Measurements from ENCODE around the gene CTAGE9.
"Not testable (repeated sequence)": the region's sequence is repeated elsewhere in the genome, so short reads cannot be mapped to it uniquely, and the experiment has no call there.

Gene CTAGE9

GRCh38 chr6:131727868-131728267, 17.1 kb upstream of the CTAGE9 start:
- no peak for DNase-seq

DNA sequence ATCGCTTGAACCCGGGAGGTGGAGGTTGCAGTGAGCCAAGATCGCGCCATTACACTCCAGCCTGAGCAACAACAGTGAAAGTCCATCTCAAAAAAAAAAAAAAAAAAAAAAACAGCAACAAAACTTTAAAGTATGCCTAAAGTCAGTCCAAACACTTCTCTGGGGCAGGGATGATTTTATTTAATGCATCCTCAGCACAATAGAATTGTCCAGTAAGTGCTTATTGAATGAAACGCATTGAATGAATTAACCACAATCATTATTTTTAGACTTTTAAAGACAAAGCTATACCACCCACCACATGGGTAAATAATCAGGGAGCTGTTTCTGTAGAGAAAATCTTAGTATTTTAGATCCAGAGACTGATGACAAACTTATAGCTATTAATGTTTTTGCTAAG, 16.6 kb upstream of the CTAGE9 start:
- DNase-seq = no peak

GRCh38 chr6:131724114-131724513, 13.3 kb upstream of the CTAGE9 start:
- peak; percentile 4 for DNase-seq

GRCh38 chr6:131721161-131721560, 10.3 kb upstream of the CTAGE9 start:
- no peak for DNase-seq

DNA sequence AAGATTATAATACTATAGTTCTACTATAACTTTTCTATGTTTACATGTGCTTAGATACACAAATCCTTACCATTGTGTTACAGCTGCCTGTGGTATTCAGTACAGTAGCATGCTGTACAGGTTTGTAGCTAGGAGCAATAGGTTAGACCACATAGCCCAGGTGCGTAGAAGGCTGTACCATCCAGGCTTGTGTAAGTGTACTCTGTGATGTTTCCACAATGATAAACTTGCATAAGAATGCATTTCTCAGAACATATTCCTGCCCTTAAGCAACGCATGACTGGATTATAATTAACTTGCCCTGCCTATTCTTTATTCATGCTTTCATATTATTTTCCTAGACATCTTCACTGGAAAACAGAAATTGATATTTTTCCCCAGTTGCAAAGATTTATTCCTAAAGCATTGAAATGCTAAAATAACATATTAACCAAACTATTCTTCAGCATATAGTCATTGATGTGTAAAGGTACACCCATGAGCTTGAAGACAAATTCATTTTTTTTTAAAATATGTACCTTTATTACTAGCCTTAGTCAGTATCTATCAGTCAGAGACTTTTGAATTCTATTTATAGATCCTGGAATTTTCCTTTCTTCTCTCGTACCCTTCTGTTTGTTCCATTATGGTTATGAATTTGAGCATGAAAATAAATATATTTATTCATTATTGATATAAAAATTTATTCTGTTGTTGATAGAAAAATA, 7.2 kb upstream of the CTAGE9 start:
- DNase-seq = no peak

DNA sequence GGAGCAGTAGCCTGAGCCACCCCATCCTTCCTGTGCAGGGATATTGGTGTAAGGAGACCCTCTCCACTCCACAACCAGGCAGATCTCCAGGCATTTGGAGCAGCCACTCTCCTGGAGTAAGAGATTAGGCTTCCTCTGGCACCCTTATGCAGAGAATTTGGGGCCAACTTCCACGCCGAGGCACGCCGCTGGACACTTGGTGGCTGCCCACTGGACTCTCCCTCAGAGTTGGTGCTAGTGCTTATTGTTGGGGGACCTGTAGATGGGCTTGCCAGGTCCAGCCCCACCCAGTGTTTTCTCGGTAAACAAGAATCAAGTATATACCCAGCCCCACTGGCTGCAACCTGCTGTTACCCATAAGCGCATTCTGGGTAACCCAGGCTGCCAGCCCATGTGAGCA, 4.8 kb upstream of the CTAGE9 start:
- DNase-seq = not testable (repeated sequence)

- DNase-seq = not testable (repeated sequence)
Measured at GRCh38 chr6:131703905-131704304, 6.9 kb downstream of the CTAGE9 start.

DNA sequence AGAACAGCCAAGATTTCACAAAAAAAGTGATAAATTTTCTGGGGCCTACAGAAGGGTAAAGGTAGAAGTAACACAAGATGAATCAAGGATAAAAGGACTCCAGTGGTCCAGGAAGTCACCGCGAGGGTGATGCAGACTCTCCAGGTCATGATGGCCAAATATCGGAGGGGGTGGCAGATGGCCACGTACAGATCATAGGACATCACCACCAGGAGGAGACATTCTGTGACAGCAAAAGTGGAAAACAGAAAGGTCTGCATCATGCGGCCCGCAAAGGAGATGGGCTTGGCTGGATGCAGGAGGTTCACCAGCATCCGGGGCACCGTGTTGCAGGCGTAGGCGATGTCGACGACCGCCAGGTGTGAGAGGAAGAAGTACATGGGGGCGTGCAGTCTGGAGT, 10.0 kb downstream of the CTAGE9 start:
- not testable (repeated sequence) for DNase-seq

GRCh38 chr6:131696956-131697355, 13.9 kb downstream of the CTAGE9 start:
- no peak for DNase-seq

DNA sequence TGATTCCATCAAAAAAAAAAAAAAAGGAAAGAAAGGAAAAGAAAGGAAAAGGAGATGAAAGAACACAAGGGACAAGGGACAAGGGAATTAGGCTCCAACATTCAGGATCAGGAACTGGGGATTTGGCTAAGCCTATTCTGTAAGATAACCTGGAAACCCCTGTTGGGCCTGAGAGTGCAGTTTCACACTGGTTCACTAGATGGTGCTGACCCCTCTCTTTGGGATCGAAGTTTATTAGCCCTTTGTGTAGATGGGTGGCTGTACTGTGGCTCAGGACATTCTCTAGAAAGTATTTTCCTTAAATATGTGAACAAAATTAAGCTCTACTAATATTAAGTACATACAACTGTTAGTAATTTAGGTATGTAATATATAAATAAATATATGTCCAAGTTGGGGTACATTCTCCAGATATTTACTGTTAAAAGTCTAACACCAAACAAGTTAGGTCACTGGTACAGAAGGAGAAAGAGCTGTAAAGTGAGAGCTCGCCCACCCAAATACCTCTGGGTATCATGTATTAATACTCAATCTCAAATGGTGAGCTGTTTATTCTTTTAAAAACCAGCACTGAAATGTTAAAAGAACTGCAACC, 15.9 kb downstream of the CTAGE9 start:
- DNase-seq = peak; percentile 58

DNA sequence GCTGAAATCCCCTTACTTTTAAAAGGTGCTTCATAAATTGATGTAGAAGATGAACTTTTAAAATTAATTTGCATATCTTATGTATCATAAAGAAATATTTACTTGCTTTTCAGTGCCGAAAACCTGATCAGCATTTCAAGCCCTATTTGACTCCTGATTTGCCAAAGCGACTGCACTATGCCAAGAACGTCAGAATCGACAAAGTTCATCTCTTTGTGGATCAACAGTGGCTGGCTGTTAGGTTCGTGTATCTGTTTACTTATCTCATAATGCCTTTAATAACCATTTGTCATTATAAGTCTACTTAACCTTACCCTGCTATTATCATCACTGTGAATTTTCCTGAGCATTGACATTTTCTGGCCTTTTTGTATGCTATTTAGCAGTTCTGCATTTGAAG, 17.4 kb downstream of the CTAGE9 start:
- no peak for DNase-seq

DNA sequence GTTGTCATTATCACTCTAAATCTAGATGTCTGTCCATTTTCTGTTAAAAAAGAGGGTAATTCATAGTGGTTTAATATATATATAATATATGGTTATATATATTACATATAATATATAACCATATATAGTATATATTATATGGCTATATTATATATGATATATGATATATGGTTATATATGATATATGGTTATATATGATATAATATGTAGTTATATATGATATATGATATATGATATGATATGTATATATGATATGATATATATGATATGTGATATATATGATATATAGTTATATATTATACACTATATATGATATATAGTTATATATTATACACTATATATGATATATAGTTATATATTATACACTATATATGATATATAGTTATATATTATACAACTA, 18.2 kb downstream of the CTAGE9 start:
- DNase-seq = no peak

DNA sequence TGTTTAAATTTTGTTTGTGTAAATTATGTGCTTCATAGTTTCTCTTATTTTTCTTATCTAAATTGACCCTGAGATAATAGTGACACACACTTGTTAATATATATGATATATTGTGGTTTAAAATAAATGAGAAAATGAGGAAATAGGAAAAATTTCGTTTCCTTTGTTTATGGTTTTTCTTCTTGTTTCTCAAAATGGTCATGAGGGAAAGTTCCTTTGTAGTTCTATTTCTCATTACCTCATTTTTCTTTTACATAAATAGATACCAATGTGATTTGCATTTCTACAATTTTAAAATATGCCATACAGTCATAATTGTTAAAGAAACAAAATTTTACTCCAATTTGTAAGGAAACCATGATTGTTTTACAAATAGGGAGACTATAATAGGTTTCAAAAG, 18.8 kb downstream of the CTAGE9 start:
- DNase-seq = no peak

- DNase-seq = peak; percentile 74
Measured at GRCh38 chr6:131688286-131688685, 22.5 kb downstream of the CTAGE9 start.

- peak; percentile 44 for DNase-seq
Measured at GRCh38 chr6:131687022-131687421, 23.8 kb downstream of the CTAGE9 start.

DNA sequence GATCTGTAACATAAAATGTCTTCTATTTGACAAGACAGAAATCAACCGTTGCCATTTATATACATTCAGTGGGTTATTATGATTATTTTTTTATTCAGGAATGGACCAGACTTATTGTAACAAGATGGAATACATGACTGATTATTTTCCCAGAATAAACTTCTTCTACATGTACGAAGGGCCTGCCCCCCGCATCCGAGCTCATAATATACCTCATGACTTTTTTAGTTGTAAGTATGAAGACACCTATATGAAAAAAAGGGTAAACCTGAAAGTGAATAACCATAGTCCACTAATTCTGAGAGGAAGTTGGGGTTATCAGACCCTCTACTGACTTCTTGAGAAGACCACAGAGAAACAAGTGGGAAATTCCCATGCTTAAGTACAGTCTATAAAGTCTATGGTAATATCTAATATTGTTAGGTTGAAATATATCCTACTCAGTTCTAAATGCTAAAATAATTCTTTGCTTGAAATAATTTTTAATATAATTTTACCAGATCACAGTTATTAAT, 25.5 kb downstream of the CTAGE9 start:
- peak; percentile 78 for DNase-seq

- peak; percentile 70 for DNase-seq
Measured at GRCh38 chr6:131683479-131683878, 27.3 kb downstream of the CTAGE9 start.

- no peak for DNase-seq
Measured at GRCh38 chr6:131682442-131682841, 28.4 kb downstream of the CTAGE9 start.

DNA sequence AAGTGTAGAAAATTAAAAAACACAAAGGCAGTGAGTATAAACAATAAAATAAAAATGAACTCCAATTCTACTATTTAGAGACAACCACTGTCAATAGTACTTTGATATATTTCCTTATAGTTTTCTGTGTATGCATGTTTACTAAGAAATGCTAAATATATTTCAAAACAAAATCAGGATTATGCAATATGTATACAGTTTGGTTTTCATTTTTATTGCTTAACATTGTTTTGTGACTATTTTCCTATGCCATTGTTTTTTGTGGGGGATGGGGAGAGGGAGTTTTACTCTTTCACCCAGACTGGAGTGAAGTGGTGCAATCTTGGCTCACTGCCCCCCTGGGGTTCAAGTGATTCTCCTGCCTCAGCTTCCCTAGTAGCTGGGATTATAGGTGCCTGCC, 29.2 kb downstream of the CTAGE9 start:
- DNase-seq = no peak

DNA sequence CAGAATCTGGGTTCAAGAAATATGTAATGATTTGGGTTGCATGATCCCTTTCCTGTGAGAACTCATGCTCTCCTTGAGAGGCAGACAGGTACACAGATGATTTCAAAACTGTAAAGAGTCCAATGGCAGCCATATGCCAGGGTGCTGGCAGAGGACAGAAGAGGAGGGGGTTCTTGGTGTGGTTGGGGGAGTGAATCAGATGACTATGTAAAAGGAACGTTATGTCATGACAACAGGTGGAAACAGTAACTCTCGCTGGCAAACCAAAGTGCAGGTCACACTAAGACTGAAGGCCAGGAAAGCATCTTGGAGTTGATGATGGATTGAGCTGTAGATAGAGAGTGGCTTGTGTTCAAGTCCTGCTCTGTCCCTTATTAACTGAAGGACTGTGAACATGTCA, 29.9 kb downstream of the CTAGE9 start:
- DNase-seq = no peak

DNA sequence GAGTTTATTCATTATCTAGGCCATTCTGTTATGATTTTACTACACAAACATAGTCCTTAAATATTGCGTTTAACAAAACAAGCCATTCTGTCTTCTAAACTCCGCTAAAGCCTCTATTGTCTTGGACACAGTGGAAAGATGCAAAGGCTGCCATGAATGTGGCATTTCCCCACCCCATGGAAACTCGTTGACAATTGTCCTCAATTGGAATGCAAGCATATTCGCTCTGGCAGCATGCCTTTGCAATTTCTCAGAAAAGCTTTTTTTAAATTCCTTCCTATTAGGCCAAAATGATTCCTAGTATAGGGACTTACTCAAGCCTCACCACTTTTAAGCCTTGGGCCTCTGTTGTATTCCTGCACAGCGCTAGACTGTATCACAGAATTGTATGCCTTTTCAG, 32.4 kb downstream of the CTAGE9 start:
- DNase-seq = no peak

GRCh38 chr6:131673184-131673583, 37.6 kb downstream of the CTAGE9 start:
- no peak for DNase-seq

DNA sequence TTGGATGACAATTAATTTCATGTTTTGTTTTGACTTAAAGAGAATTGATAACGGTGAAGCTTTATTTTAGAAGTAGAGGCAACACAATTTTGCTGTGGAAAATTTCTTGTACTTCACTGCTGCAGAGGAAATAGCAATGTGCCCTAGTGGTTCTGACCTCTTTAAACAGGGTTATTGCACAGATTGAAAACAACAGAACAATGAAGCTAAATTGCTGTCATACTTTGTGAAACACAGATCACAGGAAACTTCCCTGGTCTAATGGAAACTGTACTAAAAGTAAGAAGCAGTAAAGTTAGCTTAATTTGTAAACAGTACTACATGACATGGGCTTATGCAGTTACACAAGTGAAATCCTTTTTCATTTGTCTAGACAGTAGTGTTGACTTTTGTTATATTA, 40.9 kb downstream of the CTAGE9 start:
- no peak for DNase-seq

DNA sequence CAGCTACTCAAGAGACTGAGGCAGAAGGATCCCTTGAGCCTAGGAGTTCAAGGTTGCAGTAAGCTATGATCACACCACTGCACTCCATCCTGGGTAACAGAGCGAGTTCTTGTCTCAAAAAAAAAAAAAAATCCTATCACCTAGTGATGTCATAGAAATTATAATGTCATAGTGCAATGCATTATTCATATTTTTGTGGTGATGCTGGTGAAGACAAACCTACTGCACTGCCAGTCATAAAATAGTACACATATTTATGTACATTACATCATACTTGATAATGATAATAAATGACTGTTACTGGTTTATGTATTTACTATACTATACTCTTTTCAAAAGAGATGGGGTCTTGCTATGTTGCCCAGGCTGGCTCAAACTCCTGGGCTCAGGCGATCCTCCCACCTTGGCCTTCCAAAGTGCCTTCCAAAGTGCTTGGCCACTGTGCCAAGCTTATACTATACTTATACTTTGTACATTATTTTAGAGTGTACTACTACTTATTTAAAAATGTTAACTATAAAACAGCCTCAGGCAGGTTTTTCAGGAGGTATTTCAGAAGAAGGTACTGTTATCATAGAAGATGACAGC, 47.1 kb downstream of the CTAGE9 start:
- DNase-seq = no peak

Data from activated CD4-positive, alpha-beta T cell treated with anti-CD3 and anti-CD28 coated beads, Interleukin-10, Interleukin-2, amounts not matched to agents 100 ng/mL and 50 ng/mL, durations not matched to agents 16 hours and 8 hours (primary cell).